Astrocyte of the cerebellum (primary cell): ENCODE measurements around the gene FCN2.

ENCODE experiments used
- DNase-seq: peaks from one replicate; pipeline ENCODE4 v3.0.0-alpha.2; 2011; ENCODE audit warnings: low read depth
- H3K4me3 ChIP-seq: 2 replicates; pipeline ENCODE4 v1.5.1; 2011; ENCODE audit warnings: mild to moderate bottlenecking, low read depth, low read length, moderate library complexity
- in situ Hi-C: cut with HindIII; loops from 2 replicates; pipeline ENCODE4 v1.10.0; 2017; ENCODE audit warnings: low sequenced_read_pairs
- TF ChIP-seq, protein P1 (sequence below): IDR thresholded peaks from 2 replicates; pipeline ENCODE4 v1.5.1; 2012; ENCODE audit warnings: low read length, low read depth, moderate library complexity, mild to moderate bottlenecking; ENCODE audit errors: missing control alignments

The FCN2 gene

DNA sequence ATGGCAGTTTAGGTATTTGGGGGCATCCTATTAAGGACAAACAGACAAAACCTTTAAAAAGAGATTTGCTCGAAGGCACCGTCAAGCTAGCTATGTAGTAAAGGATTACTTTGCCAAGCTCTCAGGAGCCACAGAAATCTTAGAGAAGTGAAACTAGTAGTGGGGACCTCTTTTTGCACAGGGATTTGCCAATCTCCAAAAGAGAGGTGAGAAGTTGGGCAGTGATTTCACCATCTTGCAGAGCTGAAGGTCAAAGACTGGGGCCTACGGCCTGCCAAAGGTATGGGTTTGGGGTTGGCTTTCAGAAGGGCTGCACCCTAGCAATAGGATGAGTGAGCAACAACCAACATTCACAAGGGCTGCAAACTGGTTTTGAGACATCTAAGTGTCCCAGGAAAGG lies 38.7 kb downstream of the FCN2 start:
- TF ChIP-seq, protein P1, sequence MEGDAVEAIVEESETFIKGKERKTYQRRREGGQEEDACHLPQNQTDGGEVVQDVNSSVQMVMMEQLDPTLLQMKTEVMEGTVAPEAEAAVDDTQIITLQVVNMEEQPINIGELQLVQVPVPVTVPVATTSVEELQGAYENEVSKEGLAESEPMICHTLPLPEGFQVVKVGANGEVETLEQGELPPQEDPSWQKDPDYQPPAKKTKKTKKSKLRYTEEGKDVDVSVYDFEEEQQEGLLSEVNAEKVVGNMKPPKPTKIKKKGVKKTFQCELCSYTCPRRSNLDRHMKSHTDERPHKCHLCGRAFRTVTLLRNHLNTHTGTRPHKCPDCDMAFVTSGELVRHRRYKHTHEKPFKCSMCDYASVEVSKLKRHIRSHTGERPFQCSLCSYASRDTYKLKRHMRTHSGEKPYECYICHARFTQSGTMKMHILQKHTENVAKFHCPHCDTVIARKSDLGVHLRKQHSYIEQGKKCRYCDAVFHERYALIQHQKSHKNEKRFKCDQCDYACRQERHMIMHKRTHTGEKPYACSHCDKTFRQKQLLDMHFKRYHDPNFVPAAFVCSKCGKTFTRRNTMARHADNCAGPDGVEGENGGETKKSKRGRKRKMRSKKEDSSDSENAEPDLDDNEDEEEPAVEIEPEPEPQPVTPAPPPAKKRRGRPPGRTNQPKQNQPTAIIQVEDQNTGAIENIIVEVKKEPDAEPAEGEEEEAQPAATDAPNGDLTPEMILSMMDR = no peak
- in situ Hi-C loops = no loop called here
- DNase-seq = no peak
- H3K4me3 ChIP-seq = no peak overlapping the region

DNA sequence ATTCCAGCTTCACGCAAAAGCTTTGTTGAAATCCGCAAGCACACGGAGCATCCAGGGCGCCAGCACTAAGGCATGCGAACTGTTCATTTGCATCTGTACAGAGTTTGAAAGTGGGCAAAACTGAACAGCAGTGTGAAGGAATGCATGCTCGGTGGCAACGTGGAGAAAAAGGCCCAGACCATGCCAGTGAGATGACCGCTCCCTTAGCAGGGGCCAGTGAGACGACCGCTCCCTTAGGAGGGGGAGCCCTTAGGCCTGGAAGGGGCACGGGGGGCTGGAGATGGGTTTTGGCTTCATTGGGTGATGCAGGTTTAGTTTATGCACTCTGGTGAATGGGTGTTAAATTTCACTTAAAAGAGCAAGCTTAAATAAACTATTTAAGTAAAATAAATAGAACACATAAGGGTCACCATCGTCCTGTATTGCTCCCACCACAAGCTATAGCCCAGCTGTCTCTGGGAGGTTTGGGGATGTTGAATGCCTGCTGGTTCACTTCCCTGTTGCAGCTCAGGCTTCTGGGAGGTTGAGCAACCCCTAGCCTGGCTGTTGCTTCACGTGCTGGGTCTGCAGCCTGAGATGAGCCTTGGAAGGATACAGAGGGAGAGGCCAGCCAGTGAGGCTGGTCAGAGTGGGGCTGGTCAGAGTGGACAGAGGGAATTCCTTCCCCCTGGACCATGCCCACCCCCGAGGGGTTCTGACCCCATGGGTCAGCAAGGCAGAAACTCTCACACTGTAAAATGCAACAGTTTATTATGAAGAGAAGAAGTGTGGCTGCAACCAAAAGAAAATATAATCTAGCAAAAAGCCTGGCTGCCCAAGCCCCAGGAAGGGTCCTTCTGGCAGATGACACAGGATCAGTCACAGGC lies 41.7 kb downstream of the FCN2 start:
- TF ChIP-seq, protein P1 = no peak
- H3K4me3 ChIP-seq = no peak overlapping the region
- in situ Hi-C loops = no loop called here
- DNase-seq = no peak

- no peak for DNase-seq
- in situ Hi-C loops = no loop called here
- TF ChIP-seq, protein P1 = no peak
- H3K4me3 ChIP-seq = no peak overlapping the region
These were observed 42.3 kb downstream of the FCN2 start for GRCh38 chr9:134922932-134923240.

DNA sequence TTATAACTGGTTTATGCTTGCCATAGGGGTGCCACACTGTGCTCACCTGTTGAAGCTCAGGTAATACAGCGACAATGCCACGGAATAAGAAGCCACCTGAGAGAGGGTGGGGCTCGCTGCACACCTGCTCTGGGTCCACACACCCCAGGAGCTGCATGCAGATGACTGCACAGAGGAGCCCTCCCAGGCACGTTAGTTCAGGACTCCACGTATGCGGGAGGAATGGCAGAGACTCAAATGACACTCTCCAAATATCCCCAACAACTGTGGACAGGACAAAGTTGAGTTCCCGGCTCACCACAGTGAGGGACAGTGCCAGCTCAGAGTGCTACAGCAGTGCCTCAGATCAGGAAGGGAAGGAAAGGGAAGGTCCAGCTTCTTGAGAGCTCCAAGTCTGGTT lies 42.9 kb downstream of the FCN2 start:
- TF ChIP-seq, protein P1 = no peak
- no peak overlapping the region for H3K4me3 ChIP-seq
- DNase-seq = no peak
- in situ Hi-C loops = no loop called here

DNA sequence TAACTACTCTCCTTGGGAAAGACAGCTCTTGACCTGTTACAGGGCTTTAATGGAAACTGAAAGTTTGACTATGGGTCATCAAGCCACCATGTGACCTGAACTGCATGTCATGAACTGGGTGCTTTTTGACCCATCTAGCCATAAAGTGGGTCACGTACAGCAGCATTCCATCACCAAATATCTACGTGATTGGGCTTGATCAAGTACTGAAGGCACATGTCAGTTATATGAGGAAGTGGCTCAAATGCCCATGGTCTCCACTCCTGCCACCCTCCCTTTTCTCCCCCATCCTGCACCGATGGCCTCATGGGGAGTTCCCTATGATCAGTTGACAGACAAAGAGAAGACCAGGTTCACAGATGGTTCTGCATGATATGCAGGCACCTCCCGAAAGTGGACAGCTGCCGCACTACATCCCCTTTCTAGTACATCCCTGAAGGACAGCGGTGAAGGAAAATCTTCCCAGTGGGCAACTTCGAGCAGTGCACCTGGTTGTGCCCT lies 44.5 kb downstream of the FCN2 start:
- DNase-seq = no peak
- TF ChIP-seq, protein P1 = no peak
- no peak overlapping the region for H3K4me3 ChIP-seq
- in situ Hi-C loops = no loop called here

DNA sequence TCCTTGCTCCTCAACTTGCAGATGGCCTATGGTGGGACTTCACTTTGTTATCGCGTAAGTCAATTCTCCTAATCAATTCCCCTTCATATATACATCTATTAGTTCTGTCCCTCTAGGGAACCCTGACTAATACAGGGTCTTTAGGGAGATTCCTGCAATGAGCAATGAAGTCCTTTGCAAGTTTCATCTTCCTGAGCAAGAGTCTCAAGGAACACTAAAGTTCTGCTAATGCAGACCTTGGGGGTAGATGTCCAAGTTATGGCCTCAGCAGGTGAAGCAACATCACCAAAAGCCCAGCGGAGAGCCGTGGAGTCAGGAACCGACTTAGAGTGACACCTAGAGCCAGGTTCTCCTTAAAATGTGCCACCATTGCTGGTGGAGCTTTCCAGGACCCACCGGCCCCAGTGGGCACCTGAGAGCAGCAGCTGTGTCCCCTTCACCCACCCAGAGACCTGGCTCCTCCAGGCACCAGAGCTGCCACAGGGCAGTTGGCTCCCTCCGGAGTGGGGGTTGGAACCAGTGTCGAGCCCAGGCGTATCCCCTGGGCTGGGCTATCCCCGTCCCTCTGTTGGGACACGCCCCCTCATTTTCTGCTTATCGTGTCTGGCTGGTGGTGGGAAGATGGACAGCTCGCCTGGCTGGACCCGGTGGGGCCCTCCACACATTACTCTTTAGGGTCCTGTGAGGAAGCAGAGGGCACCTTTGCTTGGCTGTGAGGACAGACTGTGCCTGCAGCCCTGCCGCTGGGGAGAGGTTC lies 48.0 kb downstream of the FCN2 start:
- H3K4me3 ChIP-seq = no peak overlapping the region
- TF ChIP-seq, protein P1 = no peak
- in situ Hi-C loops = no loop called here
- DNase-seq = no peak
